GM12865 (cell line): ENCODE measurements around the gene GABBR2.

ENCODE experiments used
- DNase-seq: peaks from one replicate; pipeline ENCODE4 v3.0.0; 2010; ENCODE audit warnings: low read depth
- H3K4me3 ChIP-seq: 2 replicates; pipeline ENCODE4 v1.5.1; 2011; ENCODE audit warnings: mild to moderate bottlenecking, low read depth, low read length, control low read depth
- TF ChIP-seq, protein P1 (sequence below): IDR thresholded peaks from 2 replicates; pipeline ENCODE4 v1.5.1; 2011; ENCODE audit warnings: low read length, control low read depth, low read depth, inconsistent platforms; ENCODE audit not compliant: insufficient read depth; ENCODE audit errors: missing control alignments

Gene GABBR2

DNA sequence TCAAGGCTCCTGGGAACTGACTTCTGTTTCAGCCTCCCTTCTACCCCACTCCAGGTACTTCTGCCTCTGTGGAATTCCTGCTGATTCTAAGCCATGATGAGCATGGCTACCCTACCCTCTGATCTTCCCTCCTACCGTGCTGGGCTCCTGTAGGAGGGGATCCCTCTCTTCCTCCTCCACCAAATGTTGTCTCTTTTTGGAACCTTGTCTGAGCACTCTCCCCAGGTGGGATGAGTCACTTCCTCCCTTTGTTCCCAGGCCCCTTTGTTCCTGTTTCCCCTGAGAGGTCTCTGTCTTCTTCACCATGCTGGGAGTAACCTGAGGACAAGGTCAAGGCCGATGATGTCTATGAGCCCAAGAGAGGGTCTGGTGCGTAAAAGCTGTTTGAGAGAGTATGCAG, 213.2 kb downstream of the GABBR2 start:
- H3K4me3 ChIP-seq, result no peak overlapping the region
- DNase-seq, result no peak
- TF ChIP-seq, protein P1, sequence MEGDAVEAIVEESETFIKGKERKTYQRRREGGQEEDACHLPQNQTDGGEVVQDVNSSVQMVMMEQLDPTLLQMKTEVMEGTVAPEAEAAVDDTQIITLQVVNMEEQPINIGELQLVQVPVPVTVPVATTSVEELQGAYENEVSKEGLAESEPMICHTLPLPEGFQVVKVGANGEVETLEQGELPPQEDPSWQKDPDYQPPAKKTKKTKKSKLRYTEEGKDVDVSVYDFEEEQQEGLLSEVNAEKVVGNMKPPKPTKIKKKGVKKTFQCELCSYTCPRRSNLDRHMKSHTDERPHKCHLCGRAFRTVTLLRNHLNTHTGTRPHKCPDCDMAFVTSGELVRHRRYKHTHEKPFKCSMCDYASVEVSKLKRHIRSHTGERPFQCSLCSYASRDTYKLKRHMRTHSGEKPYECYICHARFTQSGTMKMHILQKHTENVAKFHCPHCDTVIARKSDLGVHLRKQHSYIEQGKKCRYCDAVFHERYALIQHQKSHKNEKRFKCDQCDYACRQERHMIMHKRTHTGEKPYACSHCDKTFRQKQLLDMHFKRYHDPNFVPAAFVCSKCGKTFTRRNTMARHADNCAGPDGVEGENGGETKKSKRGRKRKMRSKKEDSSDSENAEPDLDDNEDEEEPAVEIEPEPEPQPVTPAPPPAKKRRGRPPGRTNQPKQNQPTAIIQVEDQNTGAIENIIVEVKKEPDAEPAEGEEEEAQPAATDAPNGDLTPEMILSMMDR, result no peak

DNA sequence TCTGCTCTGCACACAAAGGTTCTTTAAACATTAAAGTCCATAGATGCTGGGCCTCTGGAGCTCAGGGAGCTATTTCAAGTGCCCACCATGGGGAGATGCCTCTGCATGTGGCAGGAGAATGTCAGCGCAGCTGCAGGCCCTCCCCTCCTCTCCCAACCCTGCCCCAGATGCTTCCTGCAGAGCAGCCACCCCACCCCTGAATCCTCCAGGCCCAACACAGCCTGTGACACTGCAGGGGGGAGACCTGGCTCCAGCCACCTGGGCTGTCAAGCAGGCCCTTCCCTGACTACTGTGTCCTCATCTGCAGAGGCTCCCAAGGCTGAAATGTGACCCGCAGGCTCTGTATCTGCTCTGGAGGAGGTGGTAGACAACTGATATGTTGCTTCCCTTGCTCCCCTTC, 213.9 kb downstream of the GABBR2 start:
- H3K4me3 ChIP-seq, result no peak overlapping the region
- DNase-seq, result no peak
- TF ChIP-seq, protein P1, result no peak

DNA sequence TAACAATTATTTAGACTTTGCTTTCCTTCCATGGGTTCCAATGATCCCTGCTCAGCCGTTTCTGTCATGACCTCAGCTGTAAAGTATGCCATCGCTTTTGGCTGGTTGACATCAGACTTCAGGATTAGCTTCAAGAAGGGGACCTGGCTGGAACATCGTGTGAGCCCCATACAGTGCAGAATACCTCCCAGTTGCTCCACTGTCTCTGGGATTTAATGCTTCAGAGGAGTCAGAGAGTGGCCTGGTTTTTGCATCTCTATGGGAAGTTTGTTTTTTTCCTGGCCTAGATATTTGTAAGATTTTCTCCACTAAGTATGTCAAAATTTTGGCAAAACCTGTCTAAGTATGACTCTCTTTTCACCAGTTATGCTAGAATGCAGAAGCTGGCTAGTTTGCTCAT, 216.9 kb downstream of the GABBR2 start:
- no peak for DNase-seq
- TF ChIP-seq, protein P1, result no peak
- no peak overlapping the region for H3K4me3 ChIP-seq

- TF ChIP-seq, protein P1, result no peak
- peak; percentile 44 for DNase-seq
- H3K4me3 ChIP-seq, result no peak overlapping the region
These were observed 217.5 kb downstream of the GABBR2 start for GRCh38 chr9:98491231-98491651.

GRCh38 chr9:98488571-98489312, 220.0 kb downstream of the GABBR2 start:
- no peak for DNase-seq
- TF ChIP-seq, protein P1, result no peak
- H3K4me3 ChIP-seq, result no peak overlapping the region

DNA sequence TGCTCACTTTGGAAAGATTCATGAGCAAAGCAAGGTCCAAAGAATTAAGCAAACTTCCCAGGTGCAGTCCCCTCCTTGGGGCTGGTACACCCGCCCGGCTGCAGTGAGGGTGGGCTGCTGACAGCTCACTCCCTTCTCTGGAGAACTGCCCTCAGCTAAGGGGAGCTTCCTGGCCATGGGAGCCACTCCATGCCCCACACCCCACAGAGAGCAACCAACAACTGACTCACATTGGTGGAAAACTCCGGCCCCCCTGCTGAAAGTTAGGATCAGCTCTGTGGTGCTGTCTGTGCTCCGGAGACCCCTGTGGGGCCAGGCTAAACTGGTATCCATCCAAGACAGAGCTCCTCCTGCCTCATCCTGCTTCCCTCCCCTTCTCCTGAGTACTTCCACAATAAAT, 223.0 kb downstream of the GABBR2 start:
- TF ChIP-seq, protein P1, result no peak
- DNase-seq, result no peak
- H3K4me3 ChIP-seq, result no peak overlapping the region

DNA sequence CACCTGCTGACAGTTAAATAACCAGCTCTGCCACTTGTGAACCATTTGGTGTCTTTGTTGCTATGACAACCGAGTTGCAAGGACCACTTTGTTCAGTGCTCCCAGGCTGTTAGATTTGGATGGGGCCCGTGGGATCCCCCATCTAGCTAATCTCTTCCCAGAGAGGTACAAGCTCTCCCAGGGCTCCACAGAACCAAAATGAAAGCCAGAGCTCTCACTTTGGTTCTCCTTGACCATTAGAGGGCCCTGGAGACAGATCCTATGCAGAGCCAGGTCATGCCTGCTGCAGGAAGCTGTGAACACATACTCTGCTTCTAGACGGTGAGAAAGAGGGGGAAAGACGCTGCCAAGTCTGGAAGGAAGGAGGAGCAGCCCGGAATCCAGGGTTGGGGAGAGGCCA, 224.6 kb downstream of the GABBR2 start:
- TF ChIP-seq, protein P1, result no peak
- DNase-seq, result no peak
- H3K4me3 ChIP-seq, result no peak overlapping the region
